ENCODE data around the gene ATXN7L3B.

The ATXN7L3B gene

DNA sequence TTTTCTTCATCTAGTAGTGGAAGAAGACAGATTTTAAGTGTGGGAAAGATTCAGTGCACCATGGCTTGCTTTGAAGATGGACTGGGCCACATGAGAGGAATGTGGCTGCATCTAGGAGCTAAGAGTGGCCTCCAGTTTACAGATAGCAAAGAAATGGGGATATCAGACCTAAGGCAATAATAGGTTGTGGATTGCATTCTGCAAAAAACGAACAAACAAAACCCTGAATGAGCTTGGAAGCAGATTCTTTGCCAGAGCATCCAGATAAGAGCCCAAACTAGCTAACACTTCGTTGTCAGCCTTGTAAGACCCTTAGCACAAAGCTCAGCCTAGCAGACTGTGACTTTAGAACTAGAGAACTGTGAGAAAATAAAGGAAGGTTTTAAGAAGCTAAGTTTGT lies 9.6 kb downstream of the ATXN7L3B start:
- Histone ChIP-seq H3K27me3 (ENCODE audit: control insufficient read depth in 1 of 2, insufficient read depth in 2 of 2, low read length in 2 of 2) (no peaks in the 10 kb centered on the region), H3K36me3 (ENCODE audit: control insufficient read depth in 1 of 2, insufficient read depth in 2 of 2, low read length in 2 of 2) (no peaks in the 10 kb centered on the region), H3K9me3 (ENCODE audit: control insufficient read depth in 1 of 2, low read length in 2 of 2) (no peaks in the 10 kb centered on the region), H3K27ac (ENCODE audit: low read depth, low read length) (no peak overlapping the region), H3K9ac (ENCODE audit: low read depth in 1 of 2, low read length in 2 of 2) (no peak overlapping the region), H3K4me3 (ENCODE audit: low read depth in 1 of 2, low read length in 2 of 2) (no peak overlapping the region), H3K4me1 (ENCODE audit: control insufficient read depth in 1 of 2, insufficient read depth in 2 of 2, low read length in 2 of 2) (no peaks in the 10 kb centered on the region)

DNA sequence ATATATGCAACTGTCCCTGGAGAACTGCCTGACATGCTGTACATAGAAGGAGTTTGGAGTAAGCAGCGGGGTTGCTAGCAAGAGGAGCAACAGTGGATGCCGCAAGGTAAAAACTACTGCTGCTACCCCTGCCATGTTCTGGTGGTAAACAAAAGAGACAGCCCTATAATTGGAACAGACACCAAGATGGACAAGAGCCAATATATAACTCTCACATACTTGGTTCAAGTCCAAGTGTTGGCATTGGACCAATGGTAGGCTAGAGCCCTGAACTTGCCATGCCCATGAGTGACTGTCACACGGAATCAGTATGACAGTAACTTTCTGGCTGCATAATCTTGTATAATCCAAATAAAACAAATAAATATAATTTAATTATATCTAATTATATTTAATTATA lies 13.7 kb downstream of the ATXN7L3B start:
- Histone ChIP-seq H3K4me1 (ENCODE audit: control insufficient read depth in 1 of 2, insufficient read depth in 2 of 2, low read length in 2 of 2) (no peaks in the 10 kb centered on the region), H3K36me3 (ENCODE audit: control insufficient read depth in 1 of 2, insufficient read depth in 2 of 2, low read length in 2 of 2) (no peaks in the 10 kb centered on the region), H3K27me3 (ENCODE audit: control insufficient read depth in 1 of 2, insufficient read depth in 2 of 2, low read length in 2 of 2) (no peaks in the 10 kb centered on the region), H3K9me3 (ENCODE audit: control insufficient read depth in 1 of 2, low read length in 2 of 2) (no peaks in the 10 kb centered on the region), H3K9ac (ENCODE audit: low read depth in 1 of 2, low read length in 2 of 2) (no peak overlapping the region), H3K27ac (ENCODE audit: low read depth, low read length) (no peak overlapping the region), H3K4me3 (ENCODE audit: low read depth in 1 of 2, low read length in 2 of 2) (no peak overlapping the region)

DNA sequence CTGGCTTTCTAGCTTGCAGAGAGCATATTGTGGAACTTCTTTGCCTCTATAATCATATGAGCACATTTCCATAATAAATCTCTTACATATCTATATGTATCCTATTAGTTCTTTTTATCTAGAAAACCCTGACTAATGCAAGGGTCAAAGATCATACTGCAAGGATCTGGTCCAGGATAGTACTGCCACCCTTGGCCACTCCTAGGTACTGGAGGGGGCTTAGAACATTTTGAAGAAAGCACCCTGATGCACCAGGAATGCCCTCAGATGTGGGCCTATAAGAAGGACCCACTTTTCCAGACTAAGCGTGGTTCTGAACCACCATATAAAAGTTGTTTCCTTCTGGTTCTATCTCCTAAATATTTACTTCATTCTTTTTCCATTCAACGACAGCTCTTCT lies 14.6 kb downstream of the ATXN7L3B start:
- H3K27me3 ChIP-seq (ENCODE audit: control insufficient read depth in 1 of 2, insufficient read depth in 2 of 2, low read length in 2 of 2), result no peaks in the 10 kb centered on the region
- H3K9me3 ChIP-seq (ENCODE audit: control insufficient read depth in 1 of 2, low read length in 2 of 2), result no peaks in the 10 kb centered on the region
- no peaks in the 10 kb centered on the region for H3K36me3 ChIP-seq (ENCODE audit: control insufficient read depth in 1 of 2, insufficient read depth in 2 of 2, low read length in 2 of 2)
- no peak overlapping the region for H3K27ac ChIP-seq (ENCODE audit: low read depth, low read length)
- H3K4me3 ChIP-seq (ENCODE audit: low read depth in 1 of 2, low read length in 2 of 2), result no peak overlapping the region
- H3K9ac ChIP-seq (ENCODE audit: low read depth in 1 of 2, low read length in 2 of 2), result no peak overlapping the region
- no peaks in the 10 kb centered on the region for H3K4me1 ChIP-seq (ENCODE audit: control insufficient read depth in 1 of 2, insufficient read depth in 2 of 2, low read length in 2 of 2)

- Histone ChIP-seq H3K9ac (ENCODE audit: low read depth in 1 of 2, low read length in 2 of 2) (no peak overlapping the region), H3K27ac (ENCODE audit: low read depth, low read length) (no peak overlapping the region), H3K4me1 (ENCODE audit: control insufficient read depth in 1 of 2, insufficient read depth in 2 of 2, low read length in 2 of 2) (no peaks in the 10 kb centered on the region), H3K9me3 (ENCODE audit: control insufficient read depth in 1 of 2, low read length in 2 of 2) (no peaks in the 10 kb centered on the region), H3K4me3 (ENCODE audit: low read depth in 1 of 2, low read length in 2 of 2) (no peak overlapping the region), H3K36me3 (ENCODE audit: control insufficient read depth in 1 of 2, insufficient read depth in 2 of 2, low read length in 2 of 2) (no peaks in the 10 kb centered on the region), H3K27me3 (ENCODE audit: control insufficient read depth in 1 of 2, insufficient read depth in 2 of 2, low read length in 2 of 2) (no peaks in the 10 kb centered on the region)
Observed at GRCh38 chr12:74559728-74560127, 22.1 kb downstream of the ATXN7L3B start.

DNA sequence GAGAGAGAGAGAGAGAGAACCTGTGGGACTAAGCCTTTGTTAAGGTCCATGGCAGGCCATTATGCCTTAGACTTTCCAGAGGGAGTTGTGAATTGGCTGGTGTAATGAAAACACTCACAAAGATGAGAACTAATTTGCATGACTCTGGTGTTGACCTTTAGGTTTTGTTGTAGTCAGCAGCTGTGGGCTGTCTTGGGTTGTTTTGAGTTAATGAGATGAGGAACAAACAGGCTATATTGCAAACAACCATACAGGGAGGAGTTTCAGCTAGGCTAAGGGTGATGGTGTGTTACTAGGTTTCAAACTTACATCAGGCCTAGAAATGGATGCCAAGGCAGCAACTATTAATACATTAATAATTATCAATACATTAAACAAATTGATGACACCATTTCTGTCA lies 26.3 kb downstream of the ATXN7L3B start:
- Histone ChIP-seq H3K4me1 (ENCODE audit: control insufficient read depth in 1 of 2, insufficient read depth in 2 of 2, low read length in 2 of 2) (no peaks in the 10 kb centered on the region), H3K36me3 (ENCODE audit: control insufficient read depth in 1 of 2, insufficient read depth in 2 of 2, low read length in 2 of 2) (no peaks in the 10 kb centered on the region), H3K9me3 (ENCODE audit: control insufficient read depth in 1 of 2, low read length in 2 of 2) (no peaks in the 10 kb centered on the region), H3K9ac (ENCODE audit: low read depth in 1 of 2, low read length in 2 of 2) (no peak overlapping the region), H3K27ac (ENCODE audit: low read depth, low read length) (no peak overlapping the region), H3K4me3 (ENCODE audit: low read depth in 1 of 2, low read length in 2 of 2) (no peak overlapping the region), H3K27me3 (ENCODE audit: control insufficient read depth in 1 of 2, insufficient read depth in 2 of 2, low read length in 2 of 2) (no peaks in the 10 kb centered on the region)

GRCh38 chr12:74578486-74578885 lies 40.9 kb downstream of the ATXN7L3B start:
- Histone ChIP-seq H3K27me3 (ENCODE audit: control insufficient read depth in 1 of 2, insufficient read depth in 2 of 2, low read length in 2 of 2) (no peaks in the 10 kb centered on the region), H3K4me1 (ENCODE audit: control insufficient read depth in 1 of 2, insufficient read depth in 2 of 2, low read length in 2 of 2) (no peaks in the 10 kb centered on the region), H3K27ac (ENCODE audit: low read depth, low read length) (no peak overlapping the region), H3K9ac (ENCODE audit: low read depth in 1 of 2, low read length in 2 of 2) (no peak overlapping the region), H3K9me3 (ENCODE audit: control insufficient read depth in 1 of 2, low read length in 2 of 2) (no peaks in the 10 kb centered on the region), H3K4me3 (ENCODE audit: low read depth in 1 of 2, low read length in 2 of 2) (no peak overlapping the region), H3K36me3 (ENCODE audit: control insufficient read depth in 1 of 2, insufficient read depth in 2 of 2, low read length in 2 of 2) (no peaks in the 10 kb centered on the region)

GRCh38 chr12:74579446-74579845 lies 41.8 kb downstream of the ATXN7L3B start:
- H3K9ac ChIP-seq (ENCODE audit: low read depth in 1 of 2, low read length in 2 of 2), result no peak overlapping the region
- H3K36me3 ChIP-seq (ENCODE audit: control insufficient read depth in 1 of 2, insufficient read depth in 2 of 2, low read length in 2 of 2), result no peaks in the 10 kb centered on the region
- no peaks in the 10 kb centered on the region for H3K4me1 ChIP-seq (ENCODE audit: control insufficient read depth in 1 of 2, insufficient read depth in 2 of 2, low read length in 2 of 2)
- no peaks in the 10 kb centered on the region for H3K27me3 ChIP-seq (ENCODE audit: control insufficient read depth in 1 of 2, insufficient read depth in 2 of 2, low read length in 2 of 2)
- H3K9me3 ChIP-seq (ENCODE audit: control insufficient read depth in 1 of 2, low read length in 2 of 2), result no peaks in the 10 kb centered on the region
- H3K27ac ChIP-seq (ENCODE audit: low read depth, low read length), result no peak overlapping the region
- no peak overlapping the region for H3K4me3 ChIP-seq (ENCODE audit: low read depth in 1 of 2, low read length in 2 of 2)

DNA sequence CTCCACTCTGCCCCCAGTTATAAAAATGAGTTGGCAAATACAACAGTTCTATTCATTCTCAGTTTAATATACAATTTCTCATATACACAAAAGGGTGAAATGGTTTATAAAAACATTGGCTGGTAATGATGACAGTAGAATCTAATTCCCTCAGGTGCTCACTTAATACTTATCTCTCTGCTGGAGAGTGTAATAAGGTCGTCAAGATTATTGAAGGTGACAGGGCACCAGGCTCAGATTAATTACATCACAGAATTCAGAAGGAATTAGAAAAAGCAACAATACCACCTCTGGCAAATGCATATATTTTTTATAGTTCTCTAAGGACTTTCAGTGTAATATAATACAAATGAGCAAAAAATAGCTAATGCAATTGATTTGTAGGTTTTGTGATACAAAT lies 42.3 kb downstream of the ATXN7L3B start:
- no peak overlapping the region for H3K9ac ChIP-seq (ENCODE audit: low read depth in 1 of 2, low read length in 2 of 2)
- no peak overlapping the region for H3K27ac ChIP-seq (ENCODE audit: low read depth, low read length)
- no peaks in the 10 kb centered on the region for H3K27me3 ChIP-seq (ENCODE audit: control insufficient read depth in 1 of 2, insufficient read depth in 2 of 2, low read length in 2 of 2)
- H3K36me3 ChIP-seq (ENCODE audit: control insufficient read depth in 1 of 2, insufficient read depth in 2 of 2, low read length in 2 of 2), result no peaks in the 10 kb centered on the region
- H3K4me1 ChIP-seq (ENCODE audit: control insufficient read depth in 1 of 2, insufficient read depth in 2 of 2, low read length in 2 of 2), result no peaks in the 10 kb centered on the region
- no peaks in the 10 kb centered on the region for H3K9me3 ChIP-seq (ENCODE audit: control insufficient read depth in 1 of 2, low read length in 2 of 2)
- no peak overlapping the region for H3K4me3 ChIP-seq (ENCODE audit: low read depth in 1 of 2, low read length in 2 of 2)

- H3K36me3 ChIP-seq (ENCODE audit: control insufficient read depth in 1 of 2, insufficient read depth in 2 of 2, low read length in 2 of 2), result no peaks in the 10 kb centered on the region
- H3K4me1 ChIP-seq (ENCODE audit: control insufficient read depth in 1 of 2, insufficient read depth in 2 of 2, low read length in 2 of 2), result no peaks in the 10 kb centered on the region
- H3K27ac ChIP-seq (ENCODE audit: low read depth, low read length), result no peak overlapping the region
- H3K9ac ChIP-seq (ENCODE audit: low read depth in 1 of 2, low read length in 2 of 2), result no peak overlapping the region
- H3K9me3 ChIP-seq (ENCODE audit: control insufficient read depth in 1 of 2, low read length in 2 of 2), result no peaks in the 10 kb centered on the region
- H3K4me3 ChIP-seq (ENCODE audit: low read depth in 1 of 2, low read length in 2 of 2), result no peak overlapping the region
- no peaks in the 10 kb centered on the region for H3K27me3 ChIP-seq (ENCODE audit: control insufficient read depth in 1 of 2, insufficient read depth in 2 of 2, low read length in 2 of 2)
Observed at GRCh38 chr12:74581439-74581838, 43.8 kb downstream of the ATXN7L3B start.

DNA sequence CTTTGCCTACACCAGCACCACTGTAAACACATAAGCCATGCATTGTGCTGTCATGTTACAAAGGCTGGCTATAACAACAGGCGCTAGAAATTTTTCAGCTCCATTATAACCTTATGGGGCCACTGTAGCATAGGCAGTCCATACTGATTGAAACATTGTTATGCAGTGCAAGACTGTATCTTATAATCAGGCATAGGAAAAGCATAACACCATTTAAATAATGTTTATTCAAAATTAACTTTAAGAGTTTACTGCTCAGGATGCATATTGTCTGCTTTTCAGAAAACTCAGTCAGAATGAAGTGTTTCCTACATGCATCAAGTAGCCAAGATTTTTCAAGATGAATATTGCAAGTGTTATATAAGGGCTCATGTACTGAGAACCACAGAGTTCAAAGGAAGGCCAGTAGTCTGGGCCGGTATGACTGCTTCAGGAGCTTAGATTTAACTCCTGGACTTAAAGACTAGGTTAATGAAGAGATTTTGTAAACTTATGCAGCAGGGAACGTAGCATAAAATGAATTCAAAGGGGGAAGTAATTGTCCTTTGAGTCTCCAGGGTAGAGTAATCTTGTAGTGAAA lies 46.9 kb downstream of the ATXN7L3B start:
- Histone ChIP-seq H3K4me1 (ENCODE audit: control insufficient read depth in 1 of 2, insufficient read depth in 2 of 2, low read length in 2 of 2) (no peaks in the 10 kb centered on the region), H3K9me3 (ENCODE audit: control insufficient read depth in 1 of 2, low read length in 2 of 2) (no peaks in the 10 kb centered on the region), H3K27ac (ENCODE audit: low read depth, low read length) (no peak overlapping the region), H3K36me3 (ENCODE audit: control insufficient read depth in 1 of 2, insufficient read depth in 2 of 2, low read length in 2 of 2) (no peaks in the 10 kb centered on the region), H3K9ac (ENCODE audit: low read depth in 1 of 2, low read length in 2 of 2) (no peak overlapping the region), H3K4me3 (ENCODE audit: low read depth in 1 of 2, low read length in 2 of 2) (no peak overlapping the region), H3K27me3 (ENCODE audit: control insufficient read depth in 1 of 2, insufficient read depth in 2 of 2, low read length in 2 of 2) (no peaks in the 10 kb centered on the region)

DNA sequence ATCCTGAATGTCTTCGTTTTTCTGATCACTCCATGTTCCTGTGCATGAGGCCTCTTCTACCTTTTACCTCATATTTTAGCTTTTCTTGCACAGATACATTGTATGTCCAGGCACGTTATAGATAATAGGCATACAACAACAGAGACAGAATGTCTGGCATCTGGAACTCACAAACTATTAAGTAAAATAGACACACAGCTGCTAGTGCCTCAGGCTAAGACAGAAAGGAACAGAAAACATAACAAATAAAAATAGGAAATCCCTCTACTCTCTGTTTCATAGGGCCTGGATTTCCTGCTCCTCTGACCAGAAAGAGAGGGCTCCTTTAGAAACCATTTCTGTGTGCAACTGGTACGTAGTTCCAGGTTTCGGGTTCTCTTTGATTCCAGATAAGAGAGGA lies 48.6 kb downstream of the ATXN7L3B start:
- H3K9ac ChIP-seq (ENCODE audit: low read depth in 1 of 2, low read length in 2 of 2), result no peak overlapping the region
- H3K36me3 ChIP-seq (ENCODE audit: control insufficient read depth in 1 of 2, insufficient read depth in 2 of 2, low read length in 2 of 2), result no peaks in the 10 kb centered on the region
- H3K4me3 ChIP-seq (ENCODE audit: low read depth in 1 of 2, low read length in 2 of 2), result no peak overlapping the region
- H3K27me3 ChIP-seq (ENCODE audit: control insufficient read depth in 1 of 2, insufficient read depth in 2 of 2, low read length in 2 of 2), result no peaks in the 10 kb centered on the region
- no peaks in the 10 kb centered on the region for H3K9me3 ChIP-seq (ENCODE audit: control insufficient read depth in 1 of 2, low read length in 2 of 2)
- no peak overlapping the region for H3K27ac ChIP-seq (ENCODE audit: low read depth, low read length)
- no peaks in the 10 kb centered on the region for H3K4me1 ChIP-seq (ENCODE audit: control insufficient read depth in 1 of 2, insufficient read depth in 2 of 2, low read length in 2 of 2)

Measured in duodenal mucosa (tissue), 2 donors.